KMS-11 (cell line): ENCODE data around the gene ZNF396.
A peak's percentile ranks its signal among the peaks of the same experiment; 100 is the strongest.

ENCODE experiments used
- H2AFZ ChIP-seq: fragments of 200-600 bp; sonication (generic); 2 replicates; pipeline ENCODE4 v1.6.1; 2016; ENCODE audit warnings: antibody characterized with exemption, mixed run types, low read depth
- H3K27ac ChIP-seq: fragments of 200-600 bp; sonication (generic); 2 replicates; pipeline ENCODE4 v1.6.1; 2016; ENCODE audit warnings: mild to moderate bottlenecking, mixed run types
- H3K27me3 ChIP-seq: fragments of 200-600 bp; sonication (generic); 2 replicates; pipeline ENCODE4 v1.6.1; 2017; ENCODE audit warnings: mild to moderate bottlenecking, low read depth, mixed run types, moderate library complexity; ENCODE audit not compliant: insufficient read depth
- H3K36me3 ChIP-seq: fragments of 200-600 bp; sonication (generic); 2 replicates; pipeline ENCODE4 v1.6.1; 2017; ENCODE audit warnings: mild to moderate bottlenecking, mixed run types; ENCODE audit not compliant: insufficient read depth
- H3K4me1 ChIP-seq: fragments of 200-600 bp; sonication (generic); 2 replicates; pipeline ENCODE4 v1.6.1; 2016; ENCODE audit warnings: mild to moderate bottlenecking, low read depth, mixed run types; ENCODE audit not compliant: poor library complexity, severe bottlenecking
- H3K4me2 ChIP-seq: fragments of 200-600 bp; sonication (generic); 2 replicates; pipeline ENCODE4 v1.7.0; 2016; ENCODE audit warnings: mild to moderate bottlenecking, mixed run types
- H3K4me3 ChIP-seq: fragments of 200-600 bp; sonication (generic); IDR thresholded peaks from 2 replicates; pipeline ENCODE4 v1.6.1; 2017; ENCODE audit warnings: low read depth, low read length, mixed read lengths; ENCODE audit not compliant: insufficient read depth
- H3K79me2 ChIP-seq: fragments of 200-600 bp; sonication (generic); 2 replicates; pipeline ENCODE4 v1.6.1; 2016; ENCODE audit warnings: low read depth, mixed run types; ENCODE audit not compliant: insufficient read depth
- H3K9ac ChIP-seq: fragments of 200-600 bp; sonication (generic); 2 replicates; pipeline ENCODE4 v1.6.1; 2016; ENCODE audit warnings: mild to moderate bottlenecking, mixed run types
- H4K20me1 ChIP-seq: fragments of 200-600 bp; sonication (generic); 2 replicates; pipeline ENCODE4 v1.6.1; 2016; ENCODE audit warnings: mild to moderate bottlenecking, mixed run types; ENCODE audit not compliant: insufficient read depth
- TF ChIP-seq, protein P1 (sequence below): fragments of 200-600 bp; sonication (generic); conservative IDR thresholded peaks from 2 replicates; pipeline ENCODE4 v1.6.1; 2017; ENCODE audit warnings: low read depth, mild to moderate bottlenecking, antibody characterized with exemption, low read length, moderate library complexity, mixed read lengths

The ZNF396 gene

DNA sequence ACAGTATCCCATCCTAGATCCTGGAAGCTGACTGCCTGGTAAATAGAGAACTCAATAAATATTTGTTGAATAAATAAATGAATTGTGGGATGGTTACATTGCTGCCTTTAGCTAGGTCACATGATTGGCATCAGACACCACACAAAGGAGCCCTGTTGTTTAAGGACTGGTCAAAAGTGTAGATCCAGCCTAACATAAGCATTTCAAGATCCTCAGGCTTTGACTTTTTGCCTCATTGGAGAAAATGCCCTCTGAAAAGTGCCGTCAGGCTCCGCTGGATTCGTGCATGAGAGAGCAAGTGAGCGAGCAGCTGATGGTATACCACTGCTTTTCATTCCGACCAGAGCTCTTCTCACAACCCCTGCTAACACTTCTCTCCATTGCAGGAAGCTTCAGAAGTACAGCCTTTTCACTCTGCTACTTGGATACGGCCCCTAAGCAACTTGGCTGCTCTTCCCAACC, 31.6 kb downstream of the ZNF396 start:
- no peak overlapping the region for H3K27ac ChIP-seq
- peaks cover 35% of the 10 kb centered on the region for H3K79me2 ChIP-seq
- peak overlapping the region; percentile 87 for H2AFZ ChIP-seq
- no peak overlapping the region for H3K4me2 ChIP-seq
- peaks cover 7% of the 10 kb centered on the region; the same call in 1 of the 2 replicates for H3K36me3 ChIP-seq
- H3K9ac ChIP-seq = no peak overlapping the region
- H3K27me3 ChIP-seq = no peaks in the 10 kb centered on the region
- peaks cover 21% of the 10 kb centered on the region for H3K4me1 ChIP-seq
- peaks cover 12% of the 10 kb centered on the region for H4K20me1 ChIP-seq
- H3K4me3 ChIP-seq = no peak overlapping the region
- TF ChIP-seq, protein P1, sequence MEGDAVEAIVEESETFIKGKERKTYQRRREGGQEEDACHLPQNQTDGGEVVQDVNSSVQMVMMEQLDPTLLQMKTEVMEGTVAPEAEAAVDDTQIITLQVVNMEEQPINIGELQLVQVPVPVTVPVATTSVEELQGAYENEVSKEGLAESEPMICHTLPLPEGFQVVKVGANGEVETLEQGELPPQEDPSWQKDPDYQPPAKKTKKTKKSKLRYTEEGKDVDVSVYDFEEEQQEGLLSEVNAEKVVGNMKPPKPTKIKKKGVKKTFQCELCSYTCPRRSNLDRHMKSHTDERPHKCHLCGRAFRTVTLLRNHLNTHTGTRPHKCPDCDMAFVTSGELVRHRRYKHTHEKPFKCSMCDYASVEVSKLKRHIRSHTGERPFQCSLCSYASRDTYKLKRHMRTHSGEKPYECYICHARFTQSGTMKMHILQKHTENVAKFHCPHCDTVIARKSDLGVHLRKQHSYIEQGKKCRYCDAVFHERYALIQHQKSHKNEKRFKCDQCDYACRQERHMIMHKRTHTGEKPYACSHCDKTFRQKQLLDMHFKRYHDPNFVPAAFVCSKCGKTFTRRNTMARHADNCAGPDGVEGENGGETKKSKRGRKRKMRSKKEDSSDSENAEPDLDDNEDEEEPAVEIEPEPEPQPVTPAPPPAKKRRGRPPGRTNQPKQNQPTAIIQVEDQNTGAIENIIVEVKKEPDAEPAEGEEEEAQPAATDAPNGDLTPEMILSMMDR = no peak

DNA sequence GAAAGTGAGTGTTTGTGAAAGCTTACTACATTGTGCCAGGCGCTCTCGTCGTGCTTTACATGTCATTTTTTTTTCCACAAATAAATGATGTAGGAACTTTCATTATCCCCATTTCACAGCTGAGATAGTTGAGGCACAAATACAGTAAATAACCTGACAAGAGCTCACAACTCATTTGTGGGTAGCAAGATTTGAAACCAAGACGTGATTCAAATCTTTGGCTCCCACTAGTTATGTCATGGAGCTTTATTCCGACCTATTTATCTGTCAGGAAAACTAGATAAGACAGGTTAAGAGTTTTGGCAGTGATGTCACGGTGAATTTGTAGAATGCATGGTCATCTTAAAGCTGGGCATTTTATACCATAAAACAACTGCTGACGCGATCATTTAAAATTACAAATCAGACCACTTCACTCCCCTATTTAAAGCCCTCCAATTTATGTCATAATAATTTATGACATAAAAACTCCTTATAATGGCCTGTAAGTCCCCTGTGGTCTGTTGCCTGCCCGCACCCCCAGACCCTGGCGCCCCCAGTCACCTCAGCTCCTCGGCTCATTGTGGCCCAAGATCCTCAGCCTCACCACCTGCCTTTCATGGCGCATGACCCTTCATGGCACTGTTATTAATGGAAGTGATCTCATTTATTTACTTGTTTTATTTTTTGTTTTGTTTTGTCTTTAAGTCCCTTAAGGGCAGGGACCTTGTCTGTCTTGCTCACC, 32.2 kb downstream of the ZNF396 start:
- peak overlapping the region; percentile 81 for H3K4me2 ChIP-seq

DNA sequence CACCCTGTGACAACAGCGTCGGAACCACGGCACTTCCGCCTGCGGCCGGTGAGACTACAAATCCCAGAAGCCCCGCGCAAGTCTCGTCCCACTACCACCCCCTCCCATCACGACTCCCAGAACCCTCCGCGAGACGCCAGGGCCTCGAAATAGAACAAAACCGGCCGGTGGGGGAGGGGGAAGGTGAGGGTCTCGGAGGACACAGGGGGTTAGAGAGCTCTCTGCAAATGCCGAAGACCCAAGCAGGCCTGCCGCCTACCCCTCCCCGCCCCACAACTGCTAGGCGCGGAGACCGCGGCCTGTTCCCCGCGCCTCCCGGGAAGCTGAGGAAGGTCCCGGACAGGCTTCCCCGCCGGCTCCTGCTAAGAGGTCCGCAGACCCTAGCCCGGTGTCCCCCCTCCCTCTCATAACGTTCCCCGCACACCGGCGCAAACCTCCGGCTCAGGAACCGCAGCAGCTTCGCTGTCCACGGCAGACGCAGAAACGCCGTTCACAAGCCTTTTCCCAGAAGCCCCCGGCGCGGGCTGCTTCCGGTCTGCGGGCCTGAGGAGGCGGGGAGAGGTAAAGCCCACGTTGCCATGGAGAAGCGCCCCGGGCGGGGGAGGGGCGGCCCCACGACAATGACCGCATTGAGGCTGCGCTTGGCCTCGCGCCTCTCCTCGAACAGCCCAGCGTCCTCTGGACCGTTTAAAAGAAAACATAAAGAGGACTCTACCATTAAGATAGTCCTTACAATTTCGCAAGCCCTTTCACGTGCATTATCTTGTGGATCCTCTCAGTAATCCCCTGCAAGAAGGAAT, 33.0 kb downstream of the ZNF396 start, which contains the start of gene ZNF24:
ZNF24 (minus strand) TSS at position 485 of the 800 bp plus-strand sequence. CDS start 3,770 bp downstream, outside the sequence.
- Histone ChIP-seq H3K4me3 (no peak within 1 kb of the TSS), H3K79me2 (peaks cover 43% of the 10 kb centered on the region), H3K4me1 (peaks cover 21% of the 10 kb centered on the region)

More for the DNA sequence above, 32.2 kb downstream of the ZNF396 start:
- Histone ChIP-seq H3K4me3 (no peak overlapping the region), H3K4me1 (peaks cover 21% of the 10 kb centered on the region), H2AFZ (peak overlapping the region; percentile 87), H3K9ac (peak overlapping the region; percentile 95), H3K36me3 (peaks cover 12% of the 10 kb centered on the region; the same call in 1 of the 2 replicates), H3K27me3 (no peaks in the 10 kb centered on the region), H3K27ac (peak overlapping the region; percentile 91), H4K20me1 (peaks cover 12% of the 10 kb centered on the region), H3K79me2 (peaks cover 41% of the 10 kb centered on the region)
- TF ChIP-seq, protein P1 = no peak

DNA sequence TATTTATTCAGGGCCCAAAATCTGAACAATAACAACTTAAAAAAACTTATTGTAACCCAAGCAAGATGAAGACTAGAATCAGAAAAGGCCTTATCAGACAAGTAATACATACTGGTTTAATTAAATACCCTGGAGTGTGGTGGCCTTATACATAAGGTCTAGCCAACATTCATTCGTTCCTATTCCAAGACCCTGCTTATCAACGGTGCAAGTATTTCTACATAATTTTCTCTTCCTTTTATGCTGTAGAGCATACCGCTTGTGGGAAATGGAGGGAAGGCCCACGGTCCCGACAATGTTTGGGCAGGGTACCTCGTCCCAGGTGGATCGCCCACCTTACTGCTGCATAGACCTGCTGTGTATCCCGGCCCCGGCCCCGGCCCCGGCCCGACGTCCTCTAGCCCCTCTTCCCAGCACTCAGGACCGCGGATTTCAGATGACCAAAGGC, 33.6 kb downstream of the ZNF396 start:
- H3K4me2 ChIP-seq = peak overlapping the region; percentile 81
- H3K9ac ChIP-seq = peak overlapping the region; percentile 95
- TF ChIP-seq, protein P1 = no peak
- peaks cover 25% of the 10 kb centered on the region; the same call in 1 of the 2 replicates for H3K36me3 ChIP-seq
- peaks cover 43% of the 10 kb centered on the region for H3K79me2 ChIP-seq
- H3K27ac ChIP-seq = peak overlapping the region; percentile 91
- H3K4me1 ChIP-seq = peaks cover 21% of the 10 kb centered on the region
- peaks cover 12% of the 10 kb centered on the region for H4K20me1 ChIP-seq
- H3K27me3 ChIP-seq = no peaks in the 10 kb centered on the region
- no peak overlapping the region for H2AFZ ChIP-seq
- H3K4me3 ChIP-seq = no peak overlapping the region

More for the DNA sequence above, 33.0 kb downstream of the ZNF396 start, which contains the start of gene ZNF24:
- Histone ChIP-seq H3K9ac (peak within 1 kb of the TSS; percentile 95), H2AFZ (peak within 1 kb of the TSS; percentile 87), H3K27me3 (no peaks in the 10 kb centered on the region), H3K4me2 (peak within 1 kb of the TSS; percentile 81), H4K20me1 (peaks cover 12% of the 10 kb centered on the region), H3K36me3 (peaks cover 19% of the 10 kb centered on the region; the same call in 1 of the 2 replicates), H3K27ac (peak within 1 kb of the TSS; percentile 91)
- TF ChIP-seq, protein P1 = no peak
